Osteocyte (in vitro differentiated cells): Measurements from ENCODE around the gene ORC6. TPM values are rescaled to one million over a fixed set of nuclear protein-coding genes. Genes with fewer than 3 reads are reported as not detected.

Source experiments
- DNase-seq: peaks from one replicate; pipeline ENCODE4 v3.0.0; 2021; ENCODE audit warnings: mixed read lengths; ENCODE audit not compliant: unreplicated experiment; ENCODE audit errors: extremely low spot score
- H3K27ac Mint-ChIP-seq: one replicate; pipeline ENCODE4 v1.8.0; 2021; ENCODE audit warnings: mild to moderate bottlenecking, mixed read lengths; ENCODE audit not compliant: unreplicated experiment
- H3K27me3 Mint-ChIP-seq: one replicate; pipeline ENCODE4 v1.8.0; 2021; ENCODE audit warnings: mixed read lengths; ENCODE audit not compliant: unreplicated experiment
- H3K36me3 Mint-ChIP-seq: one replicate; pipeline ENCODE4 v1.8.0; 2021; ENCODE audit warnings: mixed read lengths; ENCODE audit not compliant: unreplicated experiment
- H3K4me1 Mint-ChIP-seq: one replicate; pipeline ENCODE4 v1.8.0; 2021; ENCODE audit warnings: mixed read lengths; ENCODE audit not compliant: unreplicated experiment
- H3K4me3 Mint-ChIP-seq: one replicate; pipeline ENCODE4 v1.8.0; 2021; ENCODE audit warnings: mild to moderate bottlenecking, moderate library complexity, mixed read lengths; ENCODE audit not compliant: unreplicated experiment
- H3K9me3 Mint-ChIP-seq: one replicate; pipeline ENCODE4 v1.8.0; 2021; ENCODE audit warnings: mixed read lengths; ENCODE audit not compliant: unreplicated experiment
- CTCF ChIP-seq: fragments of 200-600 bp; sonication (generic); IDR thresholded peaks from 2 replicates; pipeline ENCODE4 v1.5.0; 2021; ENCODE audit warnings: antibody characterized with exemption, mild to moderate bottlenecking, moderate library complexity
- total RNA-seq: library from RNA; stranded (reverse); gene quantifications from 2 replicates; pipeline ENCODE4 v1.2.1, GENCODE V29; 2021

The ORC6 gene
- total RNA-seq, 1 donor from 2014 or later, result 8.8 TPM

GRCh38 chr16:46745617-46746016 lies 56.2 kb downstream of the ORC6 start:
- no peak for TF ChIP-seq CTCF
- Mint-ChIP-seq H3K27me3 (no peaks in the 10 kb centered on the region), H3K9me3 (no peaks in the 10 kb centered on the region), H3K4me1 (peaks cover 37% of the 10 kb centered on the region), H3K27ac (no peak overlapping the region), H3K36me3 (no peaks in the 10 kb centered on the region), H3K4me3 (no peak overlapping the region)
- no peak for DNase-seq

GRCh38 chr16:46746821-46747776 lies 57.6 kb downstream of the ORC6 start:
- H3K4me1 Mint-ChIP-seq, result peaks cover 37% of the 10 kb centered on the region
- no peaks in the 10 kb centered on the region for H3K9me3 Mint-ChIP-seq
- no peaks in the 10 kb centered on the region for H3K36me3 Mint-ChIP-seq
- no peak overlapping the region for H3K4me3 Mint-ChIP-seq
- TF ChIP-seq CTCF, result no peak
- no peak overlapping the region for H3K27ac Mint-ChIP-seq
- no peaks in the 10 kb centered on the region for H3K27me3 Mint-ChIP-seq
- DNase-seq, result no peak

Other genes starting within 250 kb of the ORC6 start
- gene SHCBP1, start 68.3 kb upstream of the ORC6 start, total RNA-seq, result 4.2 and 5.8 TPM in 2 replicates
- 103 and 109 TPM in 2 replicates for gene VPS35, start 481 bp upstream of the ORC6 start, total RNA-seq
- gene MYLK3, start 58.7 kb downstream of the ORC6 start, total RNA-seq, result 0.24 and 0.42 TPM in 2 replicates
- 14.0 and 14.5 TPM in 2 replicates for gene C16orf87, start 141.5 kb downstream of the ORC6 start, total RNA-seq
- 30.5 and 35.0 TPM in 2 replicates for gene GPT2, start 194.7 kb downstream of the ORC6 start, total RNA-seq